ENCODE measurements around the gene EHMT2. TPM values are rescaled to one million over a fixed set of nuclear protein-coding genes. Genes with fewer than 3 reads are reported as not detected.
A peak's percentile ranks its signal among the peaks of the same experiment; 100 is the strongest.

The EHMT2 gene
- total RNA-seq, 1 experiment from 2014 or later, result 84.0 TPM

DNA sequence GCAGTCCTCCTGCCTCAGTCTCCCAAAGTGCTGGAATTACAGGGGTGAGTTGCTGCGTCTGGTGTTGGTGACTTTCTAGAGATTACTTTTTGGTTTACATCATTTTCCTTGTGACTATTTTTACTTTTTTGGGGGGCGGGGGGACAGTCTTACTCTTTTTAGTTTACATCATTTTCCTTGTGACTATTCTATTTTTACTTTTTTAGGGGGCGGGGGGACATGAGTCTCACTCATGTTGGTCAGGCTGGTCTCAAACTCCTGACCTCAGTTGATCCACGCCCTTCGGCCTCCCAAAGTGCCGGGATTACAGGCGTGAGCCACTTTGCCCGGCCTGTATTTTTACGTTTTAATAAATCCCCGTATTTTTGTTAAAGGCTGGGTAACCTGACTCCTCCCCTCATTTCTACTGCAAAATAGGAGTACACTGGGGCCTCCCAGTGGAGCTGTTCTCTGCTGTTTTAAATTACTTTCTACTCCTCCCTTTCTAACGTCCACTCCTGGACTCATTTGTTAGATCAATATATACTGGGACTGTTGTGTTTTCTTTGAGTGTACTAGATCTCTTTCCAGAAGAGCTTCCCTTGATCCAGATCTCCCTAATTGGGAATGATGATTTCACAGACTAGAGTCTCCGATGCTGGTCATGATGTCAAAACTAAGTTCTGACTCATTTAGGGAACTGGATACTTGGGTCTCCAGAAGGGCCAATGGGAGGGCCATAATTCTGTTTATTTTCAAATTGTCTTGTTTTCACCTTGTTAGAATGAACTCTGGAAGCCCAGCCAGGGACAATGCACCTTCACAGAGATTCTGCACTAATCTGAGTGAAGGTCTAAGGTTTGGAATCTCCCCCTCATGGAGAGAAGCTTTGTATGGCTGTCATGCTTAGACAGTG is 60.8 kb downstream of the EHMT2 start:
- peaks cover 31% of the 10 kb centered on the region for H4K20me1 ChIP-seq (ENCODE audit: insufficient read depth)
- no peaks in the 10 kb centered on the region for H3K27me3 ChIP-seq (ENCODE audit: insufficient read depth, low read length)
- intact Hi-C loops (cut with micrococcal nuclease), result loop anchor here (10.0 kb wide), 1 partner anchor 292 kb away; the partner anchor contains the start of genes ATP6V1G2, DDX39B and NFKBIL1
- no peaks in the 10 kb centered on the region for H3K9me3 ChIP-seq (ENCODE audit: control insufficient read depth in 1 of 2, insufficient read depth in 1 of 2, low read depth in 1 of 2, low read length in 2 of 2)
- H3K79me2 ChIP-seq (ENCODE audit: insufficient read depth, low read length), result peaks cover 53% of the 10 kb centered on the region
- peaks cover 24 to 50% of the 10 kb centered on the region in 2 experiments; a peak in 3 of 4 replicates for H3K36me3 ChIP-seq (ENCODE audit: control insufficient read depth in 1 of 2, insufficient read depth in 2 of 2, low read length in 2 of 2)
- ATAC-seq, result no peak
- CTCF ChIA-PET, result no interaction called here
- no peak for DNase-seq (ENCODE audit: low read depth, low spot score)
- peak overlapping the region; percentile 98 to 99 for H3K4me3 ChIP-seq (replicated peaks in 1 of 2; ENCODE audit: low read depth in 1 of 2, low read length in 2 of 2)
- peak overlapping the region; percentile 94 for H3K4me2 ChIP-seq (ENCODE audit: low read length)
- TF ChIP-seq EZH2phosphoT487 (IDR thresholded peaks at IDR 0.05; ENCODE audit: borderline replicate concordance) (no peak), EZH2 (IDR thresholded peaks at IDR 0.05) (no peak), ZFX (IDR thresholded peaks at IDR 0.05) (no peak)
- TF ChIP-seq, protein P1, sequence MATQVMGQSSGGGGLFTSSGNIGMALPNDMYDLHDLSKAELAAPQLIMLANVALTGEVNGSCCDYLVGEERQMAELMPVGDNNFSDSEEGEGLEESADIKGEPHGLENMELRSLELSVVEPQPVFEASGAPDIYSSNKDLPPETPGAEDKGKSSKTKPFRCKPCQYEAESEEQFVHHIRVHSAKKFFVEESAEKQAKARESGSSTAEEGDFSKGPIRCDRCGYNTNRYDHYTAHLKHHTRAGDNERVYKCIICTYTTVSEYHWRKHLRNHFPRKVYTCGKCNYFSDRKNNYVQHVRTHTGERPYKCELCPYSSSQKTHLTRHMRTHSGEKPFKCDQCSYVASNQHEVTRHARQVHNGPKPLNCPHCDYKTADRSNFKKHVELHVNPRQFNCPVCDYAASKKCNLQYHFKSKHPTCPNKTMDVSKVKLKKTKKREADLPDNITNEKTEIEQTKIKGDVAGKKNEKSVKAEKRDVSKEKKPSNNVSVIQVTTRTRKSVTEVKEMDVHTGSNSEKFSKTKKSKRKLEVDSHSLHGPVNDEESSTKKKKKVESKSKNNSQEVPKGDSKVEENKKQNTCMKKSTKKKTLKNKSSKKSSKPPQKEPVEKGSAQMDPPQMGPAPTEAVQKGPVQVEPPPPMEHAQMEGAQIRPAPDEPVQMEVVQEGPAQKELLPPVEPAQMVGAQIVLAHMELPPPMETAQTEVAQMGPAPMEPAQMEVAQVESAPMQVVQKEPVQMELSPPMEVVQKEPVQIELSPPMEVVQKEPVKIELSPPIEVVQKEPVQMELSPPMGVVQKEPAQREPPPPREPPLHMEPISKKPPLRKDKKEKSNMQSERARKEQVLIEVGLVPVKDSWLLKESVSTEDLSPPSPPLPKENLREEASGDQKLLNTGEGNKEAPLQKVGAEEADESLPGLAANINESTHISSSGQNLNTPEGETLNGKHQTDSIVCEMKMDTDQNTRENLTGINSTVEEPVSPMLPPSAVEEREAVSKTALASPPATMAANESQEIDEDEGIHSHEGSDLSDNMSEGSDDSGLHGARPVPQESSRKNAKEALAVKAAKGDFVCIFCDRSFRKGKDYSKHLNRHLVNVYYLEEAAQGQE (IDR thresholded peaks at IDR 0.05; ENCODE audit: low read depth), result no peak
- RAD21 ChIA-PET (ENCODE audit: low non-redundant PET in 1 of 2, low total read pairs in 2 of 2, uncharacterized antibody in 2 of 2, unreplicated experiment in 2 of 2), result interaction anchor here in 1 of 2 experiments (0.6 kb wide), 1 partner anchor 66 kb away, joined by 3 read pairs; no protein-coding TSS in a partner anchor
- H3K9ac ChIP-seq (ENCODE audit: low read length), result peak overlapping the region; percentile 100
- no peak overlapping the region for H2AFZ ChIP-seq (ENCODE audit: low read depth, low read length, poor library complexity, severe bottlenecking)
- H3K9me2 ChIP-seq (ENCODE audit: insufficient read depth), result no peaks in the 10 kb centered on the region
- no TSS peak for BruUV-seq (replicated peaks)
- H3K4me1 ChIP-seq (ENCODE audit: control insufficient read depth in 1 of 2, insufficient read depth in 2 of 2, low read length in 2 of 2), result peaks cover 15 to 44% of the 10 kb centered on the region in 2 experiments; a peak in 3 of 4 replicates
- H3K27ac ChIP-seq (ENCODE audit: low read depth, low read length), result peak overlapping the region; percentile 93
- POLR2A ChIA-PET, result interaction anchor here (0.6 to 2.2 kb wide), 3 partner anchors 9 to 26 kb away, joined by 3 to 11 read pairs (median 3); partner anchors contain the start of gene HSPA1B

Data from HCT116 (cell line).